GM20431 (cell line): ENCODE measurements around the gene BST2.

Experiments used
- in situ Hi-C: fragments of 300-500 bp; cut with MseI, MboI; formaldehyde crosslinking; loops from one replicate; pipeline ENCODE4 v1.15.0; 2020; ENCODE audit warnings: low sequenced_read_pairs; ENCODE audit not compliant: unreplicated experiment

The BST2 gene

DNA sequence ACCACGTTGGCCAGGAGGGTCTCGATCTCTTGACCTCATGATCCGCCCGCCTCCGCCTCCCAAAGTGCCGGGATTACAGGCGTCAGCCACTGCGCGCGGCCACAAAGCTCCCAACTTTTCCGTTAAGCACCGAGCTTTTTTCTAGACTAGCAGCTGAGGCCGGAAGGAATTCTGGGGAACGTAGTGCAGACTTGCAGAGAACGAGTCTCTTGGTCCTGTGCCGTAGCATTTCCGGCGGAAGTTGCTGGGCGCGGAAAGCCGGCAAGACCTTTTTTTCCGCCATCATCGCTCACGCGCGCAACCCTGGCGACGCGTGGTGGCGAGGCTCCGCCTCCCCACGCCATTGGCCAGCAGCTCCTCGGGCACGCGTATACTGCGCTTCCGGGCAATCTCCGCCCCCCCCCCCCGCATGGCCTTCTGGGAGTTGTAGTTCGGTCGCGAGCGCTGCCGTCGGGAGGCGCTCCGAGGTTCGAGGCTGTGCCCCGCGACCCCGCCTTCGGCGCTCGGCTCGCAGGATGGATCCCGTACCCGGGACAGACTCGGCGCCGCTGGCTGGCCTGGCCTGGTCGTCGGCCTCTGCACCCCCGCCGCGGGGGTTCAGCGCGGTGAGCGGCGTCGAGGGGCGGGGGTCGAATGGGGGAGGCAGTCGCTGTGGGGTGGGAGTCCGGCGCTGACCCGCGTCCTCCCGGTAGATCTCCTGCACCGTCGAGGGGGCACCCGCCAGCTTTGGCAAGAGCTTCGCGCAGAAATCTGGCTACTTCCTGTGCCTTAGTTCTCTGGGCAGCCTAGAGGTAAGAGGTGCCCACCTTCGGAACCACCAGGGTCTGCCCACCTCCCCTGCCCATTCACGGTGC lies 14.4 kb upstream of the BST2 start, which contains the start of gene MVB12A:
Gene MVB12A (plus strand): TSS at position 427 of the 854 bp plus-strand sequence. CDS start 89 bp downstream, at position 516.
- in situ Hi-C loops, result no loop called here

DNA sequence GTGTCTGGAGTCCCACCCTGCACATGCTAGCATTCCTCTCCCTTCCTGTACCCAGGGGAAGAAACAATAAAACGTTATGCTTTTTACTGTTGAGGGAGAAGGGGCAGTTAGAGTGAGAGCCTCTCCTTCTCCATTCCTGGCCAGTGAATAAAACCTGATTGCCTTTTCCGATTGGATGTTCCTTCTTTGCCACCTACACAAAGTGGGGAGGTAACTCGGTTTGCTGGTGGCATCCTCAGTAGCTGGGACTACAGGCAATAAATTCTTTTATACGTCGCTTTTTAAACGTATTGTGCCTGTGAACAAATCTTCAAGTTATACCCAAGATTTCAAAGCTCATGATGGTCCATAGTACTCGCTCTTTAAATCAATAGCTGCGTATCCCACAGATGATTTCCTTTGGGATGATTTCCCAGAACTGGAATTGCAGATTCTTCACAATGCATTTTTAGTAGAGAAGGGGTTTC lies 13.8 kb upstream of the BST2 start:
- in situ Hi-C loops, result no loop called here

GRCh38 chr19:17418710-17419109 lies 13.3 kb upstream of the BST2 start:
- in situ Hi-C loops, result no loop called here

DNA sequence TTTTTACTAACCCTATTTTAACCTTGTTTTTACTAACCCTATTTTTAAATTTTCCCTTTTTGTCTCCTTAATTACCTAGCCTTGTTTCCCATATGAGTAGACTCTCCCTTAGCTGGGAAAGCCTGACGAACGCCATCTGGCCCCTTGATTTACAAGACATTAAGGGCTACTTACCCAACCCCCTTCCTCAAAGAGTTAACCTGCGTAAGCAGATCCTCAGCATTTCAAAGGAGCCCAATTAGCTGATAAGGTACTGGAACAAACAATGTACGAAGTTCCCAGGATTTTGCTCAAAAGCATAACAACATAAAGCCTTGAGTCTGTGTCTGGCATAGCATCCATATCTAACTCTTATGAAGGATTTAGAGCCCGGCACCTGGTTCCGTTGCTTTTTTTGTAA lies 9.7 kb upstream of the BST2 start:
- in situ Hi-C loops, result no loop called here

DNA sequence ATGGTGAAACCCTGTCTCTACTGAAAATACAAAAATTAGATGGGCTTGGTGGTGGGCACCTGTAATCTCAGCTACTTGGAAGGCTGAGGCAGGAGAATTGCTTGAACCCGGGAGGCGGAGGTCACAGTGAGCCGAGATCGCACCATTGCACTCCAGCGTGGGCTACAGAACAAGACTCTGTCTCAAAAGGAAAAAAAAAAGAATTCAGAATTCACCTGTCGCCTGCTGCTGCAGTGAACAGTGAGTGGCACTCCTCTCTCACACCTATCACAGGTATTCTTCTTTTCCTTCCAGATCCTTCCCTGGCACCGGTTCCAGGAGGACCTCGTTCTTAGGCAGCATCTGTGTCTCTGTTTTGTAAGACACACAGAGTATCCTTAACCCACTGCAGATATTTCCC lies 8.7 kb upstream of the BST2 start:
- in situ Hi-C loops, result no loop called here

- in situ Hi-C loops, result no loop called here
Measured at GRCh38 chr19:17411801-17412200, 6.4 kb upstream of the BST2 start.

- in situ Hi-C loops, result no loop called here
Measured at GRCh38 chr19:17409990-17410389, 4.6 kb upstream of the BST2 start.

DNA sequence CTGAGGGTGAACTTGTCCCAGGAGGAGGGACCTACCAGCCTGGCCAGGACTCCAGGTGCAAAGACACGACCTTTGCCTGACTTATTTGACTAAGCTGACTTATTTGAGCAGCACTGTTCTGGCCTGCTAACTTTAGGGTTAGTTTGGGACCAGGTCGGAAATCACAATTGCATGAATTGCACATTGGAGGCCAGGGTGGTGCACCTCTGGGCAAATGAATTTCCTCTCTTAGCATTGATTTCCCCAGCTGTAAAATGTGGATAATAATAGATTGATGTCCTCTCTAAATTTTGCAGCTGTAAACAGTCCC lies 1.4 kb upstream of the BST2 start:
- in situ Hi-C loops, result no loop called here

- in situ Hi-C loops, result no loop called here
Measured at GRCh38 chr19:17406046-17406886, 836 bp upstream of the BST2 start.

GRCh38 chr19:17404621-17405249 lies 695 bp downstream of the BST2 start:
- in situ Hi-C loops, result no loop called here

- in situ Hi-C loops, result no loop called here
Measured at GRCh38 chr19:17404015-17404414, 1.4 kb downstream of the BST2 start.

DNA sequence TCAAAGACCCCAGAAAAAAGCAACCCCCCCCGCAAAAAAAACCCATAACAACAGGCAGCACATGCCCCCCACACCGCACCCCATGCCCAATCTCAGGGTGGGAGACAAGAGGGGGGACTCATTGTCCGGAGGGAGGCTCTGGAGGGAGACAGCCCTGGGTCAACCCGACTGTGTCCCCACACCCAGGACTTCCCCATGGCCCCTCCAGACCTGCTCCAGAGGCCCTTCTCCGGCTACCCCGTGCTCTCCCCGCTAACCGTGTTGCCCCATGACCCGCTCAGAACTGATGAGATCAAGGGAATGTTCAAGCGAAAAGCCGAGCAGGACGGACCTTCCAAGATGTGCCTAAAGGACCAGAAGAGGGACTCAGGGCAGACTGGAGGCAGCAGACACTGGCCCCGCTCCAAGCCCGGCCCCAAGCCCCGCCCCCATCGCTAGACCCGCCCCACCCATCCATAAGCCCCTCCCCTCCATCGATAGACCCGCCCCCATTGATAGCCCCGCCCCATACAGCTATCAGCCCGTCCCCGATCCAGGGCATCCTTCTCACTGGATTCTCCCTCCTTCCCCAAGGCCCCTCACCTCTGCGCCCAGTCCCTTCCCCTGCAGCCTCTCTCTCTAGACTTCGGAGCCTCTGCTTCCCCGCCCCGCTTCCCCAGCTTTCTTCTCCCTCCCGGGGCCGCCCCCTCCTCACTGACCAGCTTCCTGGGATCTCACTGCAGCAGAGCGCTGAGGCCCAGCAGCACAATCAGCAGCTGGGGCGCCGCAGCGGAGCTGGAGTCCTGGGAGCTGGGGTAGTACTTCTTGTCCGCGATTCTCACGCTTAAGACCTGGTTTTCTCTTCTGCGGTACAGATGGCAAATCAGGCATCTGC lies 2.2 kb downstream of the BST2 start:
- in situ Hi-C loops, result no loop called here

DNA sequence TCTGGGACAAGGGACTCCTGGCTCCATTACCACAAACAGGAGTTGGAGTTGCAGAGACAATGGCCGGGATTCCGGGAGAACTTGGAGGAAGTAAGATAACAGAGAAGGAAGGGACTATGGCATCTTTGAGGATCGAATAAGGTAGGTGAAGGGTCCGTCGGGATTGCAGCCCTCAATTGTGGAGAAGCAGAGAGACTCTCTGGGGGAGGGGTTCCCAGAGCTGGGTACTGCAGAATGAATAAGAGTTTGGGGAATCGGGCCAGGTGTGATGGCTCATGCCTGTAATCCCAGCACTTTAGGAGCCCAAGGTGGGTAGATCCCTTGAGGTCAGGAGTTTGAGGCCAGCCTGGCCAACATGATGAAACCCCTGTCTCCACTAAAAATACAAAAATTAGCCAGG lies 3.8 kb downstream of the BST2 start:
- in situ Hi-C loops, result no loop called here

GRCh38 chr19:17398902-17399527 lies 6.4 kb downstream of the BST2 start:
- in situ Hi-C loops, result loop anchor here (10.0 kb wide), 1 partner anchor 54 kb away; no protein-coding TSS in a partner anchor

- in situ Hi-C loops, result loop anchor here (10.0 kb wide), 1 partner anchor 50 kb away; no protein-coding TSS in a partner anchor
Measured at GRCh38 chr19:17394891-17395415, 10.5 kb downstream of the BST2 start.

DNA sequence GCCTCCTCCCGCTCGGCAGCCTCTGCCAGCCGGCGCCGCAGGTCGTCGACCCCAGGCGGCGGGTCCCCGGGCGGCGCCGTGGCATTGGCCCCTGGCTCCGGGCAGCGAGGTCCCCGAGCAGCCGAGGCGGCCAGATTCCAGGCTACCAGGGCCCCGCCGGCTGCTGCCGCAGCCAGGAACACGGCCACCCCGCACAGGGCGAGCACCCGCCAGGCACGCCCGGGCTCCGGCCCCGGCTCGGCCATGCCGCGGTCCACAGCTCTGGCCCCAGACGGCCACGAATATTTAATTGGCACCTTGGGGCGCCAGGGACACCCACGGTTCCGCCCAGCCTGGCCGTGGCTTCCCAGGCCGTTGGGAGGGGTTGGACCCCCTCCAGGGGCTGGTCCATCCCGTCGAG lies 11.5 kb downstream of the BST2 start, which contains the start of gene CCDC194:
Gene CCDC194 (minus strand): TSS at position 283 of the 400 bp plus-strand sequence. CDS start 38 bp downstream, at position 245.
- in situ Hi-C loops, result loop anchor here (10.0 kb wide), 1 partner anchor 49 kb away; no protein-coding TSS in a partner anchor

- in situ Hi-C loops, result loop anchor here (10.0 kb wide), 1 partner anchor 48 kb away; no protein-coding TSS in a partner anchor
Measured at GRCh38 chr19:17393002-17393401, 12.4 kb downstream of the BST2 start.

- in situ Hi-C loops, result loop anchor here (10.0 kb wide), 1 partner anchor 47 kb away; no protein-coding TSS in a partner anchor
Measured at GRCh38 chr19:17391371-17392151, 13.9 kb downstream of the BST2 start.
